ENCODE data around the gene KIF6. TPM values are rescaled to one million over a fixed set of nuclear protein-coding genes. Genes with fewer than 3 reads are reported as not detected.

Gene KIF6
- total and polyA plus RNA-seq, 2 of the 8 experiments (the other 6 are each of a cell fraction or from before 2014, with no cell fraction given), result 0.53 to 0.65 TPM

DNA sequence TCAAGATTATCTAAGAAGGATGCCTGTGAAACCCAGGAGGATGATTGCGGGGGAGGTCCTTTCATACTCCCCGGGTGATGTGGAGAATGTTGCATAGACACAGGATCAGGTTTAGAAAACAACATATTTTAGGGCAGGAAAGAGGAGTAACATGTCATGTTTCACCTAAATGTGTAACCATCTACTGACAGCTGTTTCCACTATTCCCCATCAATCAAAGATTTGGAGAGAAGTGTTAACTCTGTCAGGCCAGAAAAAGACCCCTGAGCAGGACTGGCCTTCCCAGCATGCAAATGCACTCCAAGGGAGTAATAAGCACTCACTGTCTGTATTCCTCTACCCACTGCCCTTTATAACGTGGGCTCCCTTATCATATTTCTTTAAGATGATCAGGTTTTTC, 254.7 kb downstream of the KIF6 start (continued):
- TF ChIP-seq, protein P1, sequence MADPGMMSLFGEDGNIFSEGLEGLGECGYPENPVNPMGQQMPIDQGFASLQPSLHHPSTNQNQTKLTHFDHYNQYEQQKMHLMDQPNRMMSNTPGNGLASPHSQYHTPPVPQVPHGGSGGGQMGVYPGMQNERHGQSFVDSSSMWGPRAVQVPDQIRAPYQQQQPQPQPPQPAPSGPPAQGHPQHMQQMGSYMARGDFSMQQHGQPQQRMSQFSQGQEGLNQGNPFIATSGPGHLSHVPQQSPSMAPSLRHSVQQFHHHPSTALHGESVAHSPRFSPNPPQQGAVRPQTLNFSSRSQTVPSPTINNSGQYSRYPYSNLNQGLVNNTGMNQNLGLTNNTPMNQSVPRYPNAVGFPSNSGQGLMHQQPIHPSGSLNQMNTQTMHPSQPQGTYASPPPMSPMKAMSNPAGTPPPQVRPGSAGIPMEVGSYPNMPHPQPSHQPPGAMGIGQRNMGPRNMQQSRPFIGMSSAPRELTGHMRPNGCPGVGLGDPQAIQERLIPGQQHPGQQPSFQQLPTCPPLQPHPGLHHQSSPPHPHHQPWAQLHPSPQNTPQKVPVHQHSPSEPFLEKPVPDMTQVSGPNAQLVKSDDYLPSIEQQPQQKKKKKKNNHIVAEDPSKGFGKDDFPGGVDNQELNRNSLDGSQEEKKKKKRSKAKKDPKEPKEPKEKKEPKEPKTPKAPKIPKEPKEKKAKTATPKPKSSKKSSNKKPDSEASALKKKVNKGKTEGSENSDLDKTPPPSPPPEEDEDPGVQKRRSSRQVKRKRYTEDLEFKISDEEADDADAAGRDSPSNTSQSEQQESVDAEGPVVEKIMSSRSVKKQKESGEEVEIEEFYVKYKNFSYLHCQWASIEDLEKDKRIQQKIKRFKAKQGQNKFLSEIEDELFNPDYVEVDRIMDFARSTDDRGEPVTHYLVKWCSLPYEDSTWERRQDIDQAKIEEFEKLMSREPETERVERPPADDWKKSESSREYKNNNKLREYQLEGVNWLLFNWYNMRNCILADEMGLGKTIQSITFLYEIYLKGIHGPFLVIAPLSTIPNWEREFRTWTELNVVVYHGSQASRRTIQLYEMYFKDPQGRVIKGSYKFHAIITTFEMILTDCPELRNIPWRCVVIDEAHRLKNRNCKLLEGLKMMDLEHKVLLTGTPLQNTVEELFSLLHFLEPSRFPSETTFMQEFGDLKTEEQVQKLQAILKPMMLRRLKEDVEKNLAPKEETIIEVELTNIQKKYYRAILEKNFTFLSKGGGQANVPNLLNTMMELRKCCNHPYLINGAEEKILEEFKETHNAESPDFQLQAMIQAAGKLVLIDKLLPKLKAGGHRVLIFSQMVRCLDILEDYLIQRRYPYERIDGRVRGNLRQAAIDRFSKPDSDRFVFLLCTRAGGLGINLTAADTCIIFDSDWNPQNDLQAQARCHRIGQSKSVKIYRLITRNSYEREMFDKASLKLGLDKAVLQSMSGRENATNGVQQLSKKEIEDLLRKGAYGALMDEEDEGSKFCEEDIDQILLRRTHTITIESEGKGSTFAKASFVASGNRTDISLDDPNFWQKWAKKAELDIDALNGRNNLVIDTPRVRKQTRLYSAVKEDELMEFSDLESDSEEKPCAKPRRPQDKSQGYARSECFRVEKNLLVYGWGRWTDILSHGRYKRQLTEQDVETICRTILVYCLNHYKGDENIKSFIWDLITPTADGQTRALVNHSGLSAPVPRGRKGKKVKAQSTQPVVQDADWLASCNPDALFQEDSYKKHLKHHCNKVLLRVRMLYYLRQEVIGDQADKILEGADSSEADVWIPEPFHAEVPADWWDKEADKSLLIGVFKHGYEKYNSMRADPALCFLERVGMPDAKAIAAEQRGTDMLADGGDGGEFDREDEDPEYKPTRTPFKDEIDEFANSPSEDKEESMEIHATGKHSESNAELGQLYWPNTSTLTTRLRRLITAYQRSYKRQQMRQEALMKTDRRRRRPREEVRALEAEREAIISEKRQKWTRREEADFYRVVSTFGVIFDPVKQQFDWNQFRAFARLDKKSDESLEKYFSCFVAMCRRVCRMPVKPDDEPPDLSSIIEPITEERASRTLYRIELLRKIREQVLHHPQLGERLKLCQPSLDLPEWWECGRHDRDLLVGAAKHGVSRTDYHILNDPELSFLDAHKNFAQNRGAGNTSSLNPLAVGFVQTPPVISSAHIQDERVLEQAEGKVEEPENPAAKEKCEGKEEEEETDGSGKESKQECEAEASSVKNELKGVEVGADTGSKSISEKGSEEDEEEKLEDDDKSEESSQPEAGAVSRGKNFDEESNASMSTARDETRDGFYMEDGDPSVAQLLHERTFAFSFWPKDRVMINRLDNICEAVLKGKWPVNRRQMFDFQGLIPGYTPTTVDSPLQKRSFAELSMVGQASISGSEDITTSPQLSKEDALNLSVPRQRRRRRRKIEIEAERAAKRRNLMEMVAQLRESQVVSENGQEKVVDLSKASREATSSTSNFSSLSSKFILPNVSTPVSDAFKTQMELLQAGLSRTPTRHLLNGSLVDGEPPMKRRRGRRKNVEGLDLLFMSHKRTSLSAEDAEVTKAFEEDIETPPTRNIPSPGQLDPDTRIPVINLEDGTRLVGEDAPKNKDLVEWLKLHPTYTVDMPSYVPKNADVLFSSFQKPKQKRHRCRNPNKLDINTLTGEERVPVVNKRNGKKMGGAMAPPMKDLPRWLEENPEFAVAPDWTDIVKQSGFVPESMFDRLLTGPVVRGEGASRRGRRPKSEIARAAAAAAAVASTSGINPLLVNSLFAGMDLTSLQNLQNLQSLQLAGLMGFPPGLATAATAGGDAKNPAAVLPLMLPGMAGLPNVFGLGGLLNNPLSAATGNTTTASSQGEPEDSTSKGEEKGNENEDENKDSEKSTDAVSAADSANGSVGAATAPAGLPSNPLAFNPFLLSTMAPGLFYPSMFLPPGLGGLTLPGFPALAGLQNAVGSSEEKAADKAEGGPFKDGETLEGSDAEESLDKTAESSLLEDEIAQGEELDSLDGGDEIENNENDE (IDR thresholded peaks at IDR 0.05; ENCODE audit: insufficient replicate concordance, low read length), result no peak

Measured in H1 (cell line).